ENCODE data around the gene ISM1. TPM values are rescaled to one million over a fixed set of nuclear protein-coding genes. Genes with fewer than 3 reads are reported as not detected.
A peak's percentile ranks its signal among the peaks of the same experiment; 100 is the strongest.

ISM1 gene
- total RNA-seq, 1 donor from 2014 or later, result 24.1 TPM

GRCh38 chr20:13294522-13294921 is 73.4 kb downstream of the ISM1 start:
- intact Hi-C loops (cut with DNase I), result no loop called here
- ATAC-seq (no peak), DNase-seq (ENCODE audit: low spot score) (no peak)

DNA sequence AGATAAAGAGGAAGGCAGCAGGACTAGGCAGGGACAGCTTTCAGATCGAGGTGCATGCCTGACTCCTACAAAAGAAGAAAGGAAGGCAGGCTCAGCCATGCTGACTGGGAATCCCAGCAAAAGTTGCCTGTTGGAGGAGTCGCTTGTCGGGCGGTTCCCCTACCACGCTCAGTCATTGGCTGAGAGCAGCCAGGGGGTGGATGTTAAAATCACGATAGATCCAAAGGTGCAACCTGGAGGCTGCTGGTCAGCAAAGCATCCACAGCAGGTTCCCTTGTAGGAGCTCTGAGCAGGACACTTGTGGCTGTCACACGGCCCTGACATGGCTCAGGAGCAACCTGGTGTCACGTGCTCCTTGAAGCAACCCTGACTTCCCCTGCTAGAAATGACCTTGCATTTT is 74.6 kb downstream of the ISM1 start:
- ATAC-seq (peak; percentile 15), DNase-seq (ENCODE audit: low spot score) (no peak)
- intact Hi-C loops (cut with DNase I), result no loop called here

DNA sequence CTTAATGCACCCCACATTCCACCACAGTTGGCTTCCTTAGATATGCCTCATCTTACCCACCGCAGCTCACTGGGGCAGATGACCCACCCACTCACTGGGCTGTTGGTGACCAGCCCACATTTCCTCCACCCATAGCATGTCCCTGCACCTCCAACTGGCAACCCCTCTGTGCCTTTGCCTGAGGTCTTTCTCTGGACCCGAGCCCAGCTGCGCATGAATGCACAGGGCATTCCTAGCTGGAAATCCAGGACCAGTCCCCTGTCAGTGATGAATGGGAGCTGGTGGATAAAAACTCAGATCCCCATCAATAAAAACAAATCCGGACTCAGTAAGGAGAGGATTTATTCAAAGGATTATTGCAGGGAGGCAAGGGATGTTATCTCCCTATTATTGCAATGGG is 75.0 kb downstream of the ISM1 start:
- intact Hi-C loops (cut with DNase I), result no loop called here
- ATAC-seq (no peak), DNase-seq (ENCODE audit: low spot score) (no peak)

DNA sequence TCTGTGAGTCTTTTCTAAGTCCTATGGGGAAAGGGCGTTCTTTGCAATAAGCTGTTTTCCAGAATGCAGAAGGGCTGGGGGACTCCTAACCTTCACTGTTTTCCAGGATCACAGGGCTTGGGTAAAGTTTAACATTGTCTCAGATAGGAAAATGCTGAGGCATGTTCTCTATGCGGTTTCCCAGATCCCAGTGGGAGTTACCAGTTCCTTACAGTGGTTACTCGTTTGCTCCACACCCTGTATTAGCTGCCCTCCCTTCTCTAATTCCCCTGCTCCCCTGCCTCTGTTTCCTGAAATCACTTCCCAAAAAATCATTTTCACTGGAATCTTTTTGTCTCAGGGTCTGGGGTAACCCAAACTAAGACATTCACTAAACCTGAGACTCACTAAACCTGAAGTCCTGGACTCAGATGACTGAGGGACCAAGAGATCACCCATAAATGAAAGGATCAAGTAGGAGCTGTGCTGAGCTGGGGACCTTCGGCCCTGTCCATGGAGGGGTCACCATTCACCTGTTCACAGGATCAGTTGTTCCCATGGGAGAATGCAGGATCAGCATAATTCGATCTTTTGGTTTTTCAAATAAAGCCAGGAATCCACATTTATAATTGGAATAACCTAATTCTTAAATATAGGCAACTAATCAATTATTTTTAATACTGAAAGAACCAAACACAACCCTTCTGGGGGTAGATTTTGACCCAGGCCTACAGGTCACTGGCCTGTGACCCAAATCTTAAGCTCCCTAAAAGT is 76.2 kb downstream of the ISM1 start:
- intact Hi-C loops (cut with DNase I), result no loop called here
- DNase-seq (ENCODE audit: low spot score) (no peak), ATAC-seq (peak; percentile 41)

DNA sequence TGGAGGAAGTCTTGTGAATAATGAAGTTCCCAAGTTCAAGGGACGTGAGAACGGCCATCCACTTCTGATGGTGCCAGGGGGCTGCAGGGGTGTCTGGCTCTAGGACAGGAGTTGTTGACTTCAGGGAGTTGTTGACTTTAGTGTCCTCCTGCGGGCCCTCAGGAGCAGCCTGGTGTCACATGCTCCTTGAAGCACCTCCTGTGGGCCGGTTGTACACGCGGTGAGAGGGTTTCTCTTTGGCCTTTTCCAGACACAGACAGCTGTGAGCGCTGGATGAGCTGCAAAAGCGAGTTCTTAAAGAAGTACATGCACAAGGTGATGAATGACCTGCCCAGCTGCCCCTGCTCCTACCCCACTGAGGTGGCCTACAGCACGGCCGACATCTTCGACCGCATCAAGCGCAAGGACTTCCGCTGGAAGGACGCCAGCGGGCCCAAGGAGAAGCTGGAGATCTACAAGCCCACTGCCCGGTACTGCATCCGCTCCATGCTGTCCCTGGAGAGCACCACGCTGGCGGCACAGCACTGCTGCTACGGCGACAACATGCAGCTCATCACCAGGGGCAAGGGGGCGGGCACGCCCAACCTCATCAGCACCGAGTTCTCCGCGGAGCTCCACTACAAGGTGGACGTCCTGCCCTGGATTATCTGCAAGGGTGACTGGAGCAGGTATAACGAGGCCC is 77.8 kb downstream of the ISM1 start:
- DNase-seq (ENCODE audit: low spot score) (no peak), ATAC-seq (peak; percentile 9)
- intact Hi-C loops (cut with DNase I), result no loop called here

- DNase-seq (ENCODE audit: low spot score) (no peak), ATAC-seq (no peak)
- intact Hi-C loops (cut with DNase I), result no loop called here
Measured at GRCh38 chr20:13299401-13299800, 78.3 kb downstream of the ISM1 start.

DNA sequence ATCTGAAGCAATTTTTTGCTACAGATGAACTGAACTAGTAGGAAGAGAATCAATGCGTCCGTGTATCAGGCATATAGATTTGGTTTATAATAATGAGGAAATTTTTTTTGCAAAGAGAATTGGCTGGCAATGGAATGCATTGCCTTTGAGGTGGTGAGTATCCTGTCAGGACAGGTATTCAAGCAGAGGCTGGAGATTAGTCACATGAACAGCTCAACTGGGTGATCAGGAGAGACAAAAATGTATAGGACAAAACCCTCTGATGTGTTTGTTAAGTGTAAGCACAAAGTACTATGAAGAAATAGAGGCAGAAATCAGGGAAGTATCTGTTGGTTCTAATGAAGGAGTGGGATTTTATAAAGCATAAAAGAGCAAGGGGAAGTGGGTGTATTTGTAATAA is 80.5 kb downstream of the ISM1 start:
- ATAC-seq (no peak), DNase-seq (ENCODE audit: low spot score) (no peak)
- intact Hi-C loops (cut with DNase I), result no loop called here

- DNase-seq (ENCODE audit: low spot score) (no peak), ATAC-seq (no peak)
- intact Hi-C loops (cut with DNase I), result no loop called here
Measured at GRCh38 chr20:13302647-13303450, 81.8 kb downstream of the ISM1 start.

DNA sequence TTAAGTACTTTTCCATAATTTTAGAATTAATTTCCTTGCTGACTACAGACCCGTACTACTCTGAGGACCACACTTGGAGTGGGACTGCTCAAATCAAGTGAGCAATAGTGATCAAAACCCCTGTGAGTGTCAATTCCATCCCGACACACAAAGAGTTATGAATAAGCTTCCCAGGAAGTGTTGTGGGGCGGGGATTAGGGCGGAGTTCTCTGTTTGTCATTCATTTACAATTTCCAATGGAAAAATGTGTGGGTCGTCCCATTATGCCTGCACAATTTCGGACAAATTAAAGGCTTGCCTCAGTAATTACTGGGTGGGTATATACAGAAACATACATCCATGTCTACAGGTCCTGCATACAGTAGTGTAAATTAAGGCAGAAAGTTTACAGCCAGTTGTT is 84.2 kb downstream of the ISM1 start:
- DNase-seq (ENCODE audit: low spot score) (no peak), ATAC-seq (no peak)
- intact Hi-C loops (cut with DNase I), result no loop called here

GRCh38 chr20:13307562-13308163 is 86.6 kb downstream of the ISM1 start:
- intact Hi-C loops (cut with DNase I), result no loop called here
- no peak for ATAC-seq
- no peak for DNase-seq (ENCODE audit: low spot score)

DNA sequence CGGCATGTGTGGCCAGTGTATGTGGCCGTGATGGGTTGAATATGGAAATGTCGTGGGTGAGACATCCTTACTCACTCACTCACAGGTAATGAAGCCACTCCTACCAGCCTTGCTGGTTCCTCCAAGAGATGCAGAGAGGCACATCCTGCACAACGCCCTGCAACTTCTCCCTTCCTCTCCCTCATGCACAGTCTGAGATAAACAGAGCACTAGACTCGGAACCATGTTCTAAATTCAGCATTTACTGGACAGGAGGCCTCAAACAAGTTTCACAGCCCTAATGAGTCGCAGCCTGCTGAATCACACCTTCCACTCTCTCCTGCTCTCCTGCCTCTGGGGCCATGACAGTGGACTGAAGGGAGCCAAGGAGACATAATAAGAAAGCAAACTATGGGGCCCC is 91.2 kb downstream of the ISM1 start:
- ATAC-seq, result no peak

GRCh38 chr20:13313201-13313600 is 92.1 kb downstream of the ISM1 start:
- DNase-seq (ENCODE audit: low spot score), result no peak
- no peak for ATAC-seq
- intact Hi-C loops (cut with DNase I), result no loop called here

More for the DNA sequence above, 91.2 kb downstream of the ISM1 start:
- DNase-seq (ENCODE audit: low spot score), result no peak
- intact Hi-C loops (cut with DNase I), result no loop called here

DNA sequence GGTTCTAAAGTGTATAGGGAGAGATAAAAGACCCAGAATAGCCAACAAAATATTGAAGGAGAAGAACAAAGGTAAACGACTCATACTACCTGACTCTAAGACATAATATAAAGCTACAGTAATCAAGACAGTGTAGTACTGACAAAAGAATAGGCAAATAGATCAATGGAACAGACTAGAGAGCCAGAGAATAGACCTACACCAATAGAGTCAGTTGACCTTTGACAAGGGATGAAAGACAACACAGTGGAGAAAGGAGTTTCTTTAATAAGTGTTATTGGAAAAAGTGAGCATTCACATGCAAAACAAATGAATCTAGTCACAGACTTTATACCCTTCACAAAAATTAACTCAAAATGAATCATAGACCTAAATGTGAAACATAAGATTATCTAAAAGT is 96.4 kb downstream of the ISM1 start:
- intact Hi-C loops (cut with DNase I), result no loop called here
- ATAC-seq (no peak), DNase-seq (ENCODE audit: low spot score) (no peak)

DNA sequence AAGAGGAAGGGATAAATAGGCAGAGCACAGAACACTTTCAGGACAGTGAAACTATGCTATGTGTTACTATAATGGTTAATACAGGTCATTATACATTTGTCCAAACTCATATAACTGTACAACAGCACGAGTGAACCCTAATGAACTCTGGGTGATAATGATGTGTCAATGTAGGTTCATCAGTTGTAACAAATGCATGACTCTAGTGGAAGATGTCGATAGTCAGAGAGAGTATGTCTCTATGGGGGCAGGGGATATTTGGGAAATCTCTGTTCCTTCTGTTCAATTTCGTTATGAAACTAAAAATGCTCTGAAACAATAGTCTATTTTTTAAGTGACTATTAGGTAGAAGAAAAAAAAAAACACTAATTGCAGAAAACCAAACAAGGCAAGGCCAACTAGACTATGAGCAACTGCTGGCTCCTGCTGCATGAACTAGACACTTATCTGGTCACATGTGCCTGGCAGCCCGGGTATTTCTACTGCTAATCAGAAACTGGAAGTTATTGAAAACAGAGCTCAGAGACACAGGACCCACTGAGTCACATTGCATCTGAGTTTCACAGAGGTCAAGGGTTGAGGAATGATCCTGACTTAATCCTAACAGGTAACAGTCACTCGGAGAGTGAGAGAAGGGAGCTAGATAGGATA is 97.9 kb downstream of the ISM1 start:
- no peak for ATAC-seq
- intact Hi-C loops (cut with DNase I), result no loop called here
- DNase-seq (ENCODE audit: low spot score), result no peak

- ATAC-seq (no peak), DNase-seq (ENCODE audit: low spot score) (no peak)
- intact Hi-C loops (cut with DNase I), result no loop called here
Measured at GRCh38 chr20:13320702-13321101, 99.6 kb downstream of the ISM1 start.

- DNase-seq (ENCODE audit: low spot score) (no peak), ATAC-seq (no peak)
- intact Hi-C loops (cut with DNase I), result no loop called here
Measured at GRCh38 chr20:13321416-13321815, 100.3 kb downstream of the ISM1 start.

- ATAC-seq, result peak; percentile 65
- intact Hi-C loops (cut with DNase I), result no loop called here
- no peak for DNase-seq (ENCODE audit: low spot score)
Measured at GRCh38 chr20:13322198-13322597, 101.1 kb downstream of the ISM1 start.

DNA sequence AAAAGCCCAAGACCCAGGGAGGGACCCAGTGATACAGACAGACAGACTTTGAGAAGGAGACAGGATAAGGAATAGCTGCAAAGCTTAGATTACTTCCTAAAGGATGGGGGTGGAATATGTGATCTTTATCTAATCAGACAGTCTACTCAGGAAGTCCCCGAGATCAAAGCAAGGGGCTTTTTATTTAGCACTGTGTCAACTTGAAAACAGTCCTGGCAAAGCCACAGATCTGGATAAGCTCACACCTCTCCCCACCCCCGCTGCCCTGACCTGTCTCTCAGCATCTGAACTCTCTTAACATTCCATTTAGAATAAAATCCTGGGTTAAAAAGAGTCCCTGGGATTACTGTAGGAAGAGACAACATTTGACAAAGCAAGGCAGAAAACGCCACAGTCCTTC is 101.5 kb downstream of the ISM1 start:
- ATAC-seq (no peak), DNase-seq (ENCODE audit: low spot score) (no peak)
- intact Hi-C loops (cut with DNase I), result no loop called here

GRCh38 chr20:13325033-13325432 is 104.0 kb downstream of the ISM1 start:
- intact Hi-C loops (cut with DNase I), result no loop called here
- ATAC-seq, result peak; percentile 62

More at GRCh38 chr20:13325033-13325432, 104.0 kb downstream of the ISM1 start:
- no peak for DNase-seq (ENCODE audit: low spot score)
